ENCODE data around the gene VPS52.

DNA sequence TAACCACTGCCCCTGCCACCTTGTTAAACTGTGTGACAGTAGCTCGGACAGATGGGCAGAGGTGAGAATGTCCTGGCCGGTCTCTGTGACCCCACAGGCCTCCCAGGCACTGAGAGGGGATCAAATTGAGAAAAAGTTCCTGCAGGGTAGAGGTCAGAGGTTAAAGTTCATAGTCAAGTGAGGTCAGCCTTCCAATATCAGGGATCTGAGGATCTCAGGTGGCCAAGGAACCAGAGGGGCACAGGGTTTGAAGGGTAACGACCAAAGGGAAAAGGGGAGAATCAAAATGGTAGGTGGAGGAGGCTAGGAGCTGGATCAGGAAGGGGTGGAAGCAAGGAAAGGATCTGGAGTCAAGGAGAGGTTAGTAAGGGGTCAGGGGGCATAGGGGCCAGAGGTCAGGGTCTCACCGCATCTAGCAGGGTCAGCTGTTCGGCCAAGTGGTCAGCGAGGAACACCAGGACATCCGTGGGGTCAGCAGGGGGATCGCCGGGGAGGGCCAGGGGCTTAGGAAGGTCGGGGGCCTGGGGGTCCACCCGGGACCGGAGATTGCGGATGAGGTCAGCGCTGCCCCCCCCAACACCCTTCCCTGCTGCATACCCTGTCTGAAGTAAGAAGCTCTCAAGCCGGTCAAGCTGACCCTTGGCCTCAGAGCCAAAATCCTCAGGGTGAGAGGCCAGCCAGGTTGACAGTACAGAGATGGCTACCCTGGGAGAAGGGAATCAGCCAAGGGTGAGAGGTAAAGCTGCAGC, 24.1 kb upstream of the VPS52 start:
- TF ChIP-seq NFRKB (IDR thresholded peaks at IDR 0.05) (no peak), CTBP1 (IDR thresholded peaks at IDR 0.05; ENCODE audit: borderline replicate concordance) (no peak), PKNOX1 (IDR thresholded peaks at IDR 0.05) (no peak), SP1 (IDR thresholded peaks at IDR 0.05) (no peak), BHLHE40 (IDR thresholded peaks at IDR 0.05; ENCODE audit: borderline replicate concordance) (no peak), L3MBTL2 (conservative IDR thresholded peaks at IDR 0.05) (no peak)
